Caco-2 (cell line): ENCODE data around the gene SPEM3. TPM values are rescaled to one million over a fixed set of nuclear protein-coding genes. Genes with fewer than 3 reads are reported as not detected.

Source experiments
- BruUV-seq: library from RNA; stranded (reverse); fragments of 400-500 nt; replicated peaks from 2 replicates; lab custom pipeline; 2021; lab: Mats Ljungman, UMichigan
- CTCF ChIA-PET: fragments of 300-600 bp; sonication (Branson Sonifier 250); formaldehyde crosslinking; loops from one replicate; lab custom pipeline; 2022; ENCODE audit warnings: antibody characterized with exemption; lab: Charles Lee
- POLR2A ChIA-PET: fragments of 300-600 bp; sonication (Branson Sonifier 250); formaldehyde crosslinking; loops from one replicate; lab custom pipeline; 2022; ENCODE audit warnings: antibody characterized with exemption; lab: Charles Lee
- DNase-seq, 2 experiments: peaks; one replicate each; pipeline versions ENCODE4 v3.0.0 to v3.0.0-alpha.2; 2020 to 2022
- H3K27me3 ChIP-seq: replicated peaks from 2 replicates; pipeline ENCODE4 v1.6.0; 2011; ENCODE audit warnings: low read length; ENCODE audit not compliant: control insufficient read depth, insufficient read depth
- H3K36me3 ChIP-seq: 2 replicates; pipeline ENCODE4 v1.5.1; 2011; ENCODE audit warnings: low read length; ENCODE audit not compliant: control insufficient read depth, insufficient read depth
- H3K4me1 ChIP-seq: fragments of 250-450 bp; sonication (Bioruptor Pico); 2 replicates; pipeline ENCODE4 v1.5.1; 2020; ENCODE audit warnings: mild to moderate bottlenecking
- H3K4me3 ChIP-seq: 2 replicates; pipeline ENCODE4 v1.5.1; 2011; ENCODE audit warnings: low read depth, mild to moderate bottlenecking, control low read depth, low read length
- H3K9me3 ChIP-seq: fragments of 250-450 bp; sonication (Bioruptor Pico); 2 replicates; pipeline ENCODE4 v1.5.1; 2020; ENCODE audit warnings: mild to moderate bottlenecking, moderate library complexity
- H3K27ac Mint-ChIP-seq: one replicate; pipeline ENCODE4 v1.8.0; 2022; ENCODE audit warnings: mixed read lengths; ENCODE audit not compliant: unreplicated experiment
- H3K27me3 Mint-ChIP-seq: one replicate; pipeline ENCODE4 v1.8.0; 2022; ENCODE audit warnings: mixed read lengths; ENCODE audit not compliant: insufficient read depth, unreplicated experiment
- H3K36me3 Mint-ChIP-seq: one replicate; pipeline ENCODE4 v1.8.0; 2022; ENCODE audit warnings: mild to moderate bottlenecking, mixed read lengths; ENCODE audit not compliant: insufficient read depth, unreplicated experiment
- H3K4me1 Mint-ChIP-seq: one replicate; pipeline ENCODE4 v1.8.0; 2022; ENCODE audit warnings: low read depth, mixed read lengths; ENCODE audit not compliant: unreplicated experiment
- H3K4me3 Mint-ChIP-seq: one replicate; pipeline ENCODE4 v1.8.0; 2022; ENCODE audit warnings: mild to moderate bottlenecking, moderate library complexity, mixed read lengths; ENCODE audit not compliant: unreplicated experiment
- H3K9me3 Mint-ChIP-seq: one replicate; pipeline ENCODE4 v1.8.0; 2022; ENCODE audit warnings: mixed read lengths; ENCODE audit not compliant: unreplicated experiment
- intact Hi-C: fragments of 100-400 bp; cut with micrococcal nuclease; formaldehyde crosslinking; loops from one replicate; pipeline ENCODE4 v1.10.0; 2022; ENCODE audit not compliant: unreplicated experiment
- total RNA-seq: library from RNA; stranded (reverse); gene quantifications from 2 replicates; pipeline ENCODE4 v1.2.3, GENCODE V29; 2022
- TF ChIP-seq, protein P1 (sequence below), 2 experiments: fragments of 200-600 bp in 1 of 2; IDR thresholded peaks; 1 replicate in 1 of 2; 2 replicates in 1 of 2; pipeline versions ENCODE4 v1.5.1 to v1.8.0; 2011 to 2022; ENCODE audit warnings: antibody characterized with exemption in 1 of 2, control low read depth in 1 of 2, inconsistent platforms in 1 of 2, low read depth in 1 of 2, low read length in 1 of 2, mild to moderate bottlenecking in 1 of 2, moderate library complexity in 1 of 2; ENCODE audit not compliant: insufficient read depth in 1 of 2, severe bottlenecking in 1 of 2, unreplicated experiment in 1 of 2

SPEM3 gene
- total RNA-seq, 1 experiment from 2014 or later: not detected

DNA sequence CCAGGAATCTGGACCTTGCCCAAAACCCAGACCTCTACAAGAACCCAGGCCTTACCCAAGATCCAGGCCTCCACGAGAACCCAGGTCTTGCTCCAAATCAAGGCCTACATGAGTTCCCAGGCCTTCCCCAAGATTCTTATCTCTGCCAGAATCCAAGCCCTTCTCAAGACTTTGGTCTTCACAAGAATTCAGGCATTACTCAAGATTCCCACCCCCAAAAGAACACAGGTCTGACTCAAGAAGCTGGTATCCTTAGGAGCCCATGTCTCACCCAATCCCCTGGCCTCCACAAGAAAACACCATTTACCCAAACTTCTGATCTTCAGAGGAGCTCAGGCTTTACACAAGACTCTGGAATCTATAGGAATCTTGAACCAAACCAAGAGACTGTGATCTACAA is 2.6 kb downstream of the SPEM3 start:
- no peaks in the 10 kb centered on the region for H3K4me1 ChIP-seq
- POLR2A ChIA-PET: no interaction called here
- Mint-ChIP-seq H3K9me3 (no peaks in the 10 kb centered on the region), H3K36me3 (peaks cover 14% of the 10 kb centered on the region), H3K4me3 (no peak overlapping the region), H3K27me3 (no peaks in the 10 kb centered on the region), H3K4me1 (no peaks in the 10 kb centered on the region), H3K27ac (no peak overlapping the region)
- no peak overlapping the region for H3K4me3 ChIP-seq
- DNase-seq: no peak
- H3K9me3 ChIP-seq: no peaks in the 10 kb centered on the region
- intact Hi-C loops: no loop called here
- no peaks in the 10 kb centered on the region for H3K36me3 ChIP-seq
- BruUV-seq: no TSS peak
- H3K27me3 ChIP-seq: no peaks in the 10 kb centered on the region
- TF ChIP-seq, protein P1, sequence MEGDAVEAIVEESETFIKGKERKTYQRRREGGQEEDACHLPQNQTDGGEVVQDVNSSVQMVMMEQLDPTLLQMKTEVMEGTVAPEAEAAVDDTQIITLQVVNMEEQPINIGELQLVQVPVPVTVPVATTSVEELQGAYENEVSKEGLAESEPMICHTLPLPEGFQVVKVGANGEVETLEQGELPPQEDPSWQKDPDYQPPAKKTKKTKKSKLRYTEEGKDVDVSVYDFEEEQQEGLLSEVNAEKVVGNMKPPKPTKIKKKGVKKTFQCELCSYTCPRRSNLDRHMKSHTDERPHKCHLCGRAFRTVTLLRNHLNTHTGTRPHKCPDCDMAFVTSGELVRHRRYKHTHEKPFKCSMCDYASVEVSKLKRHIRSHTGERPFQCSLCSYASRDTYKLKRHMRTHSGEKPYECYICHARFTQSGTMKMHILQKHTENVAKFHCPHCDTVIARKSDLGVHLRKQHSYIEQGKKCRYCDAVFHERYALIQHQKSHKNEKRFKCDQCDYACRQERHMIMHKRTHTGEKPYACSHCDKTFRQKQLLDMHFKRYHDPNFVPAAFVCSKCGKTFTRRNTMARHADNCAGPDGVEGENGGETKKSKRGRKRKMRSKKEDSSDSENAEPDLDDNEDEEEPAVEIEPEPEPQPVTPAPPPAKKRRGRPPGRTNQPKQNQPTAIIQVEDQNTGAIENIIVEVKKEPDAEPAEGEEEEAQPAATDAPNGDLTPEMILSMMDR (IDR thresholded peaks at IDR 0.05; ENCODE audit: insufficient read depth in 1 of 2, low read depth in 1 of 2, low read length in 1 of 2, severe bottlenecking in 1 of 2, unreplicated experiment in 1 of 2): no peak
- CTCF ChIA-PET: interaction anchor here (0.6 kb wide), 1 partner anchor 219 kb away, joined by 3 read pairs; the partner anchor contains the start of gene ATP1B2

DNA sequence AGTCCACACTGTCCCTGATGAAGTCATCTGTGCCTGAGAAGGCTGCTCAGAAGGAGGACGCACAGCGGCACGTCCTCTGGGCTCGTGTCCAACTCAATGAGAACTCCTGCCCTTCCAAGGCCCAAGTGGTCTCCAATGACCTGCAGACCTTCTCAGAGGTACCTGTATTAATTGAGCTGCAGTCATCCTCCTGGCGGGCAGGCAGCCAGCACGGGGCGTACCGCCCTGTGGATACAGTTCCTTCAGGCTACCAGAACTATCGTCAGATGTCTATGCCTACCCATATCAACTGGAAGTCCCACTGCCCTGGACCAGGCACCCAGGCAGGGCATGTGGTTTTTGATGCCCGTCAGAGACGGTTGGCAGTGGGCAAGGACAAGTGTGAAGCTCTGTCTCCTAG is 3.6 kb downstream of the SPEM3 start:
- BruUV-seq: no TSS peak
- intact Hi-C loops: no loop called here
- TF ChIP-seq, protein P1 (IDR thresholded peaks at IDR 0.05; ENCODE audit: insufficient read depth in 1 of 2, low read depth in 1 of 2, low read length in 1 of 2, severe bottlenecking in 1 of 2, unreplicated experiment in 1 of 2): no peak
- no peaks in the 10 kb centered on the region for H3K9me3 Mint-ChIP-seq
- no peak for DNase-seq
- POLR2A ChIA-PET: no interaction called here
- no peaks in the 10 kb centered on the region for H3K4me1 ChIP-seq
- H3K27me3 Mint-ChIP-seq: no peaks in the 10 kb centered on the region
- CTCF ChIA-PET: interaction anchor here (0.6 kb wide), 1 partner anchor 52 kb away, joined by 4 read pairs; the partner anchor contains the start of gene POLR2A
- H3K36me3 ChIP-seq: no peaks in the 10 kb centered on the region
- no peaks in the 10 kb centered on the region for H3K4me1 Mint-ChIP-seq
- no peak overlapping the region for H3K27ac Mint-ChIP-seq
- no peaks in the 10 kb centered on the region for H3K27me3 ChIP-seq
- H3K4me3 Mint-ChIP-seq: no peak overlapping the region
- H3K9me3 ChIP-seq: no peaks in the 10 kb centered on the region
- peaks cover 23% of the 10 kb centered on the region for H3K36me3 Mint-ChIP-seq
- H3K4me3 ChIP-seq: no peak overlapping the region

DNA sequence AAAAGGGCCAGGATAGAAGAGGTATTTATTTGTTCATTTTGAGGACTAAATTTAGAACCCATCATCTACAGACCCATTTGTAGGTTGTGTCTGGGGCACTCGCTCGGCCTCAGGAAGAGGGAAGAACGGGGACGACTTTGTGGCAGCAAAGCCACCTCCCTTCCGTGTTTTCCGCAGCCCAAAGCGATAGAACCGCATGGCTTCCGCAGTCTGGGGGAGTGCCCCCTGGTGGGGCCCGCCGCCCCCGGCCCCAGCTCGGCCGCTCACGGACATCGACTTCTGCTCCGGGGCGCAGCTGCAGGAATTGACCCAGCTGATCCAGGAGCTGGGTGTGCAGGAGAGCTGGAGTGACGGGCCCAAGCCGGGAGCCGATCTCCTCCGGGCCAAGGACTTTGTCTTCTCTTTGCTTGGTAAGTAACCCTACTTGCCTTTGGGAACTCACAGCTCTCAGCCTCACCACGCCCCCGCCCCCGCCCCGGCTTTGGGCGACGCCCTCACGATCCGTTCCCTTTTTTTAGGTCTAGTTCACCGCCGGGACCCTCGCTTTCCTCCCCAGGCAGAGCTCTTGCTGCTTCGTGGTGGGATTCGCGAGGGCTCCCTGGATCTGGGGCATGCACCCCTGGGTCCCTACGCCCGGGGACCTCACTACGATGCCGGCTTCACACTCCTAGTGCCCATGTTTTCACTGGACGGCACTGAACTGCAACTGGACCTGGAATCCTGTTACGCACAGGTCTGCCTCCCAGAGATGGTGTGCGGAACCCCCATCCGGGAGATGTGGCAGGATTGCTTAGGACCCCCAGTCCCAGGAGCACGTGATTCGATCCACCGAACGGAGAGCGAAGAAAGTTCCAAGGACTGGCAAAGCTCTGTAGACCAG is 7.3 kb downstream of the SPEM3 start:
- Mint-ChIP-seq H3K27me3 (no peaks in the 10 kb centered on the region), H3K4me1 (peaks cover 6% of the 10 kb centered on the region), H3K4me3 (peak overlapping the region; percentile 81), H3K36me3 (peaks cover 23% of the 10 kb centered on the region), H3K9me3 (no peaks in the 10 kb centered on the region), H3K27ac (peak overlapping the region; percentile 95)
- ChIA-PET POLR2A (interaction anchor here (0.5 to 2.9 kb wide), 5 partner anchors 32 to 48 kb away, joined by 3 to 38 read pairs (median 5); partner anchors contain the start of genes POLR2A, TMEM256 and ZBTB4), CTCF (interaction anchor here (0.6 to 2.9 kb wide), 6 partner anchors 16 to 390 kb away, joined by 3 to 21 read pairs (median 5); partner anchors contain the start of gene TMEM256)
- Histone ChIP-seq H3K36me3 (no peaks in the 10 kb centered on the region), H3K4me3 (peak overlapping the region; percentile 55), H3K4me1 (no peaks in the 10 kb centered on the region), H3K9me3 (no peaks in the 10 kb centered on the region), H3K27me3 (no peaks in the 10 kb centered on the region)
- DNase-seq: peak; percentile 48 to 58
- BruUV-seq: TSS peak; percentile 82
- intact Hi-C loops: loop anchor here (1.0 to 5.0 kb wide), 4 partner anchors 32 to 251 kb away; partner anchors contain the start of genes SENP3, TMEM256, TMEM95 and TP53
- TF ChIP-seq, protein P1 (IDR thresholded peaks at IDR 0.05; ENCODE audit: insufficient read depth in 1 of 2, low read depth in 1 of 2, low read length in 1 of 2, severe bottlenecking in 1 of 2, unreplicated experiment in 1 of 2): peak in 1 of 2 experiments; percentile 17
